ENCODE results near the gene OR10A6. TPM values are rescaled to one million over a fixed set of nuclear protein-coding genes. Genes with fewer than 3 reads are reported as not detected.

Gene OR10A6
- total and polyA plus RNA-seq, 9 of the 15 experiments (the other 6 are each of a cell fraction or from before 2014, with no cell fraction given) = not detected

GRCh38 chr11:7900686-7901085 lies 30.4 kb downstream of the OR10A6 start:
- no peaks in the 10 kb centered on the region for H3K4me1 ChIP-seq (replicated peaks in 1 of 2; ENCODE audit: control insufficient read depth in 2 of 2, insufficient read depth in 2 of 2, low read length in 2 of 2)
- H3K4me2 ChIP-seq (ENCODE audit: insufficient read depth, low read length) = no peak overlapping the region
- H3K79me2 ChIP-seq (ENCODE audit: control insufficient read depth, insufficient read depth, low read length) = no peaks in the 10 kb centered on the region
- no peak for TF ChIP-seq MGA (IDR thresholded peaks at IDR 0.05)
- TF ChIP-seq CEBPB (tag; IDR thresholded peaks at IDR 0.05) = 0 out of 2 replicates have a peak, but pooled peaks have one; percentile 6
- in situ Hi-C loops (cut with MboI) (no loop called here), intact Hi-C loops (cut with micrococcal nuclease) (no loop called here)
- H3K4me3 ChIP-seq = no peak overlapping the region
- no TSS peak for BruUV-seq (replicated peaks)
- ATAC-seq (no peak), FAIRE-seq (no peak), DNase-seq (ENCODE audit: extremely low read depth in 1 of 4, low spot score in 3 of 4) (no peak)
- no peaks in the 10 kb centered on the region for H3K9me3 ChIP-seq (replicated peaks; ENCODE audit: control insufficient read depth, insufficient read depth, low read depth, low read length)
- H3K27me3 ChIP-seq (ENCODE audit: control insufficient read depth in 2 of 2, insufficient read depth in 2 of 2, low read length in 2 of 2) = peaks cover 0 to 4% of the 10 kb centered on the region in 2 experiments; a peak in 2 of 5 replicates
- H3K36me3 ChIP-seq (ENCODE audit: control insufficient read depth, insufficient read depth, low read length) = no peaks in the 10 kb centered on the region
- H3K9ac ChIP-seq (ENCODE audit: insufficient read depth in 1 of 2, low read depth in 2 of 2, low read length in 2 of 2) = no peak overlapping the region
- no peak overlapping the region for H3K27ac ChIP-seq (ENCODE audit: extremely low read depth, low read depth, low read length)
- no peak overlapping the region for H2AFZ ChIP-seq (ENCODE audit: low read depth, low read length)
- POLR2A ChIA-PET = interaction anchor here (1.0 kb wide), 1 partner anchor 25 kb away, joined by 3 read pairs; no protein-coding TSS in a partner anchor
- WGBS (ENCODE audit: insufficient coverage, low coverage, missing lambda C conversion rate) = 0% methylated on average over 4 of the region's 4 CpGs
- CTCF ChIA-PET (ENCODE audit: low intra/inter-chr PET ratio) = no interaction called here
- no peaks in the 10 kb centered on the region for H4K20me1 ChIP-seq (replicated peaks; ENCODE audit: control insufficient read depth, insufficient read depth, low read length)
- no peaks in the 10 kb centered on the region for H3K9me1 ChIP-seq (ENCODE audit: control insufficient read depth, insufficient read depth, low read length)

Measured in K562 (cell line).